Naive thymus-derived CD4-positive, alpha-beta T cell (primary cell): Measurements from ENCODE around the gene FAM83G. TPM values are rescaled to one million over a fixed set of nuclear protein-coding genes. Genes with fewer than 3 reads are reported as not detected.
"Not testable (repeated sequence)": the region's sequence is repeated elsewhere in the genome, so short reads cannot be mapped to it uniquely, and the experiment has no call there.

Experiments used
- ATAC-seq: fragments of 150-1000 bp; cut with Tn5 transposase; 2 replicates; pipeline ENCODE4 v1.10.0; 2021; ENCODE audit warnings: mild to moderate bottlenecking, moderate library complexity
- CTCF ChIA-PET: fragments of 350-600 bp; sonication (Branson Sonifier 250); formaldehyde crosslinking; loops from one replicate; lab custom pipeline; 2021; ENCODE audit warnings: antibody characterized with exemption; lab: Charles Lee
- POLR2A ChIA-PET: fragments of 350-600 bp; sonication (Branson Sonifier 250); formaldehyde crosslinking; loops from one replicate; lab custom pipeline; 2021; ENCODE audit warnings: antibody characterized with exemption, inconsistent platforms; lab: Charles Lee
- DNase-seq, 9 donors: peaks; one replicate each; pipeline versions ENCODE4 v3.0.0 to v3.0.0-alpha.2; 2020 to 2022; ENCODE audit warnings: mixed read lengths in 1 of 9
- H3K27ac ChIP-seq: one replicate; pipeline ENCODE4 v1.7.0; 2013; ENCODE audit warnings: mild to moderate bottlenecking, low read depth, low read length, moderate library complexity
- H3K27me3 ChIP-seq, 2 donors: one replicate each; pipeline ENCODE4 v1.7.0; 2013; ENCODE audit warnings: low read length in 2 of 2, mild to moderate bottlenecking in 2 of 2, moderate library complexity in 2 of 2; ENCODE audit not compliant: control insufficient read depth in 2 of 2, insufficient read depth in 2 of 2
- H3K36me3 ChIP-seq, 3 experiments: 1 replicate in 2 of 3; 2 replicates in 1 of 3; pipeline ENCODE4 v1.7.0; 2013; ENCODE audit warnings: low read length in 3 of 3, mild to moderate bottlenecking in 3 of 3, moderate library complexity in 1 of 3; ENCODE audit not compliant: insufficient read depth in 3 of 3, control insufficient read depth in 2 of 3
- H3K4me1 ChIP-seq, 2 donors: one replicate each; pipeline ENCODE4 v1.7.0; 2013; ENCODE audit warnings: low read length in 2 of 2, mild to moderate bottlenecking in 2 of 2, moderate library complexity in 1 of 2; ENCODE audit not compliant: control insufficient read depth in 2 of 2, insufficient read depth in 2 of 2
- H3K4me3 ChIP-seq: 2 replicates; pipeline ENCODE4 v1.7.0; 2013; ENCODE audit warnings: mild to moderate bottlenecking, low read length
- H3K9me3 ChIP-seq, 3 experiments: 1 replicate in 2 of 3; 2 replicates in 1 of 3; pipeline ENCODE4 v1.7.0; 2013; ENCODE audit warnings: low read length in 3 of 3; ENCODE audit not compliant: control insufficient read depth in 2 of 3
- H3K27ac Mint-ChIP-seq, 9 donors: one replicate each; pipeline ENCODE4 v1.8.0; 2020 to 2022; ENCODE audit warnings: mixed read lengths in 9 of 9, mild to moderate bottlenecking in 8 of 9, moderate library complexity in 5 of 9, inconsistent platforms in 2 of 9
- H3K27me3 Mint-ChIP-seq, 5 donors: one replicate each; pipeline ENCODE4 v1.8.0; 2021 to 2022; ENCODE audit warnings: mixed read lengths in 5 of 5, mild to moderate bottlenecking in 1 of 5
- H3K36me3 Mint-ChIP-seq, 5 donors: one replicate each; pipeline ENCODE4 v1.8.0; 2020 to 2022; ENCODE audit warnings: mixed read lengths in 5 of 5, mild to moderate bottlenecking in 3 of 5, inconsistent platforms in 1 of 5
- H3K4me1 Mint-ChIP-seq, 7 donors: one replicate each; pipeline ENCODE4 v1.8.0; 2020 to 2022; ENCODE audit warnings: mixed read lengths in 7 of 7, mild to moderate bottlenecking in 3 of 7, inconsistent platforms in 1 of 7
- H3K4me3 Mint-ChIP-seq, 10 donors: one replicate each; pipeline ENCODE4 v1.8.0; 2020 to 2022; ENCODE audit warnings: mild to moderate bottlenecking in 10 of 10, mixed read lengths in 10 of 10, moderate library complexity in 6 of 10, inconsistent platforms in 2 of 10
- H3K9me3 Mint-ChIP-seq, 11 donors: one replicate each; pipeline ENCODE4 v1.8.0; 2020 to 2022; ENCODE audit warnings: mixed read lengths in 11 of 11, mild to moderate bottlenecking in 4 of 11, inconsistent platforms in 1 of 11, moderate library complexity in 1 of 11
- intact Hi-C, 2 donors: fragments of 100-400 bp; cut with micrococcal nuclease; formaldehyde crosslinking; loops; one replicate each; pipeline ENCODE4 v1.15.1; 2023
- polyA plus RNA-seq, 2 donors: library from polyadenylated mRNA; unstranded; fragments of 300-500 nt; fragmentation: Illumina TruSeq; gene quantifications; one replicate each; pipeline ENCODE4 v1.2.3, GENCODE V29; 2021
- total RNA-seq, 6 experiments: library from RNA in 5 of 6; stranded (reverse) in 5 of 6; gene quantifications; 1 replicate in 5 of 6; 2 replicates in 1 of 6; pipeline ENCODE4 v1.2.3 and lab custom pipeline; 2021 to 2026

Gene FAM83G
- total and polyA plus RNA-seq, 7 experiments from 2014 or later = 1.6 to 9.1 (median 4.0) TPM

GRCh38 chr17:19023209-19023999, 18.8 kb upstream of the FAM83G start:
- Histone ChIP-seq H3K4me3 (no peak overlapping the region), H3K36me3 (peaks cover 0 to 48% (median 3%) of the 10 kb centered on the region in 3 experiments), H3K9me3 (no peaks in the 10 kb centered on the region), H3K27me3 (no peaks in the 10 kb centered on the region), H3K4me1 (peaks cover 0 to 14% of the 10 kb centered on the region in 2 donors), H3K27ac (peak overlapping the region; percentile 67)
- no peaks in the 10 kb centered on the region for H3K27me3 Mint-ChIP-seq
- ChIA-PET POLR2A (interaction anchor here (1.1 to 1.3 kb wide), 2 partner anchors 9 to 19 kb away, joined by 5 to 8 read pairs; partner anchors contain the start of gene FAM83G), CTCF (interaction anchor here (0.9 to 1.9 kb wide), 3 partner anchors 12 to 62 kb away, joined by 3 to 9 read pairs (median 4); no protein-coding TSS in a partner anchor)
- peak overlapping the region in 8 of 9 donors; percentile 80 to 95 (median 92) for H3K27ac Mint-ChIP-seq
- H3K36me3 Mint-ChIP-seq = peaks cover 0 to 17% (median 9%) of the 10 kb centered on the region in 5 donors
- H3K4me1 Mint-ChIP-seq = peaks cover 14 to 38% (median 28%) of the 10 kb centered on the region in 7 donors
- peak in 1 of 9 donors; percentile 7 for DNase-seq
- no peak for ATAC-seq
- no peaks in the 10 kb centered on the region for H3K9me3 Mint-ChIP-seq
- H3K4me3 Mint-ChIP-seq = peak overlapping the region in 8 of 10 donors; percentile 16 to 78 (median 64)
- intact Hi-C loops = no loop called here

GRCh38 chr17:19022747-19023146, 18.2 kb upstream of the FAM83G start:
- Histone ChIP-seq H3K4me3 (no peak overlapping the region), H3K27ac (peak overlapping the region; percentile 29), H3K9me3 (no peaks in the 10 kb centered on the region), H3K36me3 (peaks cover 0 to 50% (median 3%) of the 10 kb centered on the region in 3 experiments), H3K4me1 (peaks cover 0 to 14% of the 10 kb centered on the region in 2 donors), H3K27me3 (no peaks in the 10 kb centered on the region)
- Mint-ChIP-seq H3K4me3 (peak overlapping the region in 1 of 10 donors; percentile 52), H3K4me1 (peaks cover 14 to 38% (median 30%) of the 10 kb centered on the region in 7 donors), H3K27me3 (no peaks in the 10 kb centered on the region), H3K9me3 (no peaks in the 10 kb centered on the region), H3K27ac (peak overlapping the region in 8 of 9 donors; percentile 2 to 81 (median 51)), H3K36me3 (peaks cover 0 to 17% (median 9%) of the 10 kb centered on the region in 5 donors)
- no peak for ATAC-seq
- DNase-seq = peak in 1 of 9 donors; percentile 6
- intact Hi-C loops = no loop called here
- ChIA-PET CTCF (interaction anchor here (1.3 to 1.9 kb wide), 3 partner anchors 11 to 62 kb away, joined by 3 to 9 read pairs (median 4); no protein-coding TSS in a partner anchor), POLR2A (interaction anchor here (0.8 to 1.1 kb wide), 2 partner anchors 15 to 18 kb away, joined by 4 to 5 read pairs; no protein-coding TSS in a partner anchor)

GRCh38 chr17:19022128-19022527, 17.6 kb upstream of the FAM83G start:
- DNase-seq (peak in 1 of 9 donors; percentile 7), ATAC-seq (no peak)
- Histone ChIP-seq H3K4me1 (peaks cover 0 to 14% of the 10 kb centered on the region in 2 donors), H3K9me3 (no peaks in the 10 kb centered on the region), H3K27ac (no peak overlapping the region), H3K4me3 (no peak overlapping the region), H3K27me3 (no peaks in the 10 kb centered on the region), H3K36me3 (peaks cover 0 to 50% (median 3%) of the 10 kb centered on the region in 3 experiments)
- Mint-ChIP-seq H3K36me3 (peaks cover 0 to 17% (median 9%) of the 10 kb centered on the region in 5 donors), H3K27ac (peak overlapping the region in 6 of 9 donors; percentile 39 to 81 (median 55)), H3K27me3 (no peaks in the 10 kb centered on the region), H3K4me1 (peaks cover 16 to 40% (median 33%) of the 10 kb centered on the region in 7 donors), H3K9me3 (no peaks in the 10 kb centered on the region), H3K4me3 (no peak overlapping the region)
- intact Hi-C loops = no loop called here
- CTCF ChIA-PET = interaction anchor here (1.3 to 1.9 kb wide), 3 partner anchors 11 to 61 kb away, joined by 3 to 9 read pairs (median 4); no protein-coding TSS in a partner anchor
- POLR2A ChIA-PET = interaction anchor here (0.5 to 1.1 kb wide), 3 partner anchors 14 to 41 kb away, joined by 3 to 5 read pairs (median 4); no protein-coding TSS in a partner anchor

GRCh38 chr17:19021622-19022083, 17.1 kb upstream of the FAM83G start:
- H3K4me3 ChIP-seq = no peak overlapping the region
- peaks cover 0 to 14% of the 10 kb centered on the region in 2 donors for H3K4me1 ChIP-seq
- H3K36me3 ChIP-seq = peaks cover 0 to 50% (median 3%) of the 10 kb centered on the region in 3 experiments
- H3K27ac ChIP-seq = peak overlapping the region; percentile 21
- DNase-seq (peak in 6 of 9 donors; percentile 14 to 44 (median 37)), ATAC-seq (peak; percentile 33)
- no peaks in the 10 kb centered on the region for H3K27me3 ChIP-seq
- H3K27ac Mint-ChIP-seq = peak overlapping the region in 2 of 9 donors; percentile 21 to 60
- H3K4me3 Mint-ChIP-seq = no peak overlapping the region
- H3K27me3 Mint-ChIP-seq = no peaks in the 10 kb centered on the region
- POLR2A ChIA-PET = interaction anchor here (0.5 to 1.1 kb wide), 3 partner anchors 14 to 41 kb away, joined by 3 to 5 read pairs (median 3); partner anchors contain the start of gene FAM83G
- intact Hi-C loops = no loop called here
- CTCF ChIA-PET = interaction anchor here (1.3 to 1.6 kb wide), 2 partner anchors 10 to 19 kb away, joined by 3 to 4 read pairs; no protein-coding TSS in a partner anchor
- peaks cover 16 to 44% (median 37%) of the 10 kb centered on the region in 7 donors for H3K4me1 Mint-ChIP-seq
- peaks cover 0 to 17% (median 9%) of the 10 kb centered on the region in 5 donors for H3K36me3 Mint-ChIP-seq
- no peaks in the 10 kb centered on the region for H3K9me3 Mint-ChIP-seq
- no peaks in the 10 kb centered on the region for H3K9me3 ChIP-seq

- Histone ChIP-seq H3K4me1 (peaks cover 0 to 14% of the 10 kb centered on the region in 2 donors), H3K36me3 (peaks cover 0 to 50% (median 3%) of the 10 kb centered on the region in 3 experiments), H3K27ac (peak overlapping the region; percentile 21)
- H3K27me3 ChIP-seq, H3K4me3 ChIP-seq, ATAC-seq, H3K9me3 Mint-ChIP-seq, H3K27me3 Mint-ChIP-seq, intact Hi-C loops, CTCF ChIA-PET, H3K4me3 Mint-ChIP-seq, H3K9me3 ChIP-seq: not testable (repeated sequence)
- peak overlapping the region in 4 of 9 donors; percentile 21 to 81 (median 61) for H3K27ac Mint-ChIP-seq
- POLR2A ChIA-PET = interaction anchor here (0.9 kb wide), 1 partner anchor 17 kb away, joined by 3 read pairs; the partner anchor contains the start of gene FAM83G
- H3K4me1 Mint-ChIP-seq = peaks cover 16 to 48% (median 40%) of the 10 kb centered on the region in 7 donors
- H3K36me3 Mint-ChIP-seq = peaks cover 0 to 17% (median 9%) of the 10 kb centered on the region in 5 donors
- DNase-seq = peak in 1 of 9 donors; percentile 3
Observed at GRCh38 chr17:19021011-19021621, 16.6 kb upstream of the FAM83G start.

- H3K4me1 Mint-ChIP-seq = peaks cover 15 to 53% (median 46%) of the 10 kb centered on the region in 7 donors
- Histone ChIP-seq H3K4me1 (peaks cover 0 to 14% of the 10 kb centered on the region in 2 donors), H3K9me3 (no peaks in the 10 kb centered on the region), H3K27ac (peak overlapping the region; percentile 2), H3K4me3 (no peak overlapping the region), H3K36me3 (peaks cover 0 to 50% (median 3%) of the 10 kb centered on the region in 3 experiments), H3K27me3 (no peaks in the 10 kb centered on the region)
- DNase-seq = peak in 1 of 9 donors; percentile 2
- no peaks in the 10 kb centered on the region for H3K9me3 Mint-ChIP-seq
- ATAC-seq = no peak
- no peak overlapping the region for H3K4me3 Mint-ChIP-seq
- POLR2A ChIA-PET = no interaction called here
- CTCF ChIA-PET = no interaction called here
- intact Hi-C loops = no loop called here
- H3K27me3 Mint-ChIP-seq = no peaks in the 10 kb centered on the region
- peaks cover 0 to 17% (median 9%) of the 10 kb centered on the region in 5 donors for H3K36me3 Mint-ChIP-seq
- H3K27ac Mint-ChIP-seq = peak overlapping the region in 5 of 9 donors; percentile 15 to 78 (median 70)
Observed at GRCh38 chr17:19020016-19020415, 15.5 kb upstream of the FAM83G start.
